ENCODE measurements around the gene NKX2-3. TPM values are rescaled to one million over a fixed set of nuclear protein-coding genes. Genes with fewer than 3 reads are reported as not detected.

Gene NKX2-3
- total and polyA plus RNA-seq, 9 of the 15 experiments (the other 6 are each of a cell fraction or from before 2014, with no cell fraction given), result not detected

GRCh38 chr10:99583687-99584086 lies 50.9 kb downstream of the NKX2-3 start:
- WGBS (ENCODE audit: insufficient coverage, low coverage, missing lambda C conversion rate), result 0% methylated on average over 3 of the region's 8 CpGs

More at GRCh38 chr10:99583687-99584086, 50.9 kb downstream of the NKX2-3 start:
- Histone ChIP-seq H3K9ac (ENCODE audit: insufficient read depth in 1 of 2, low read depth in 2 of 2, low read length in 2 of 2) (no peak overlapping the region), H3K27ac (ENCODE audit: extremely low read depth, low read depth, low read length) (no peak overlapping the region), H4K20me1 (replicated peaks; ENCODE audit: control insufficient read depth, insufficient read depth, low read length) (no peaks in the 10 kb centered on the region), H3K9me1 (ENCODE audit: control insufficient read depth, insufficient read depth, low read length) (no peaks in the 10 kb centered on the region), H3K36me3 (ENCODE audit: control insufficient read depth, insufficient read depth, low read length) (no peaks in the 10 kb centered on the region), H2AFZ (ENCODE audit: low read depth, low read length) (no peak overlapping the region), H3K79me2 (ENCODE audit: control insufficient read depth, insufficient read depth, low read length) (no peaks in the 10 kb centered on the region), H3K9me3 (replicated peaks; ENCODE audit: control insufficient read depth, insufficient read depth, low read depth, low read length) (no peaks in the 10 kb centered on the region), H3K4me3 (no peak overlapping the region), H3K4me2 (ENCODE audit: insufficient read depth, low read length) (no peak overlapping the region), H3K27me3 (ENCODE audit: control insufficient read depth in 2 of 2, insufficient read depth in 2 of 2, low read length in 2 of 2) (peaks cover 14 to 39% of the 10 kb centered on the region in 2 experiments; a peak in 4 of 5 replicates), H3K4me1 (replicated peaks in 1 of 2; ENCODE audit: control insufficient read depth in 2 of 2, insufficient read depth in 2 of 2, low read length in 2 of 2) (0 out of 5 replicates have a peak, but pooled peaks cover 0 to 2% of the 10 kb centered on the region in 2 experiments)
- intact Hi-C loops (cut with micrococcal nuclease) (no loop called here), in situ Hi-C loops (cut with MboI) (no loop called here)
- ATAC-seq, result no peak
- TF ChIP-seq SMAD3 (CRISPR knock-in tag; conservative IDR thresholded peaks at IDR 0.05), result no peak
- FAIRE-seq, result no peak
- ChIA-PET CTCF (ENCODE audit: low intra/inter-chr PET ratio) (no interaction called here), POLR2A (no interaction called here)
- BruUV-seq (replicated peaks), result no TSS peak
- DNase-seq (ENCODE audit: extremely low read depth in 1 of 4, low spot score in 3 of 4), result no peak

Other genes with a start within 250 kb of the NKX2-3 start
- gene CNNM1, start 203.6 kb upstream of the NKX2-3 start, total RNA-seq (2014; rRNA removed), result not detected in 2 replicates
- not detected in 2 replicates for gene CNNM1, start 203.6 kb upstream of the NKX2-3 start, total RNA-seq (2014; rRNA removed; fragmentation: Illumina TruSeq; extraction: Trizol)
- gene CNNM1, start 203.6 kb upstream of the NKX2-3 start, total RNA-seq (2015; rRNA removed; fragmentation: Illumina TruSeq; extraction: Trizol), result not detected in 2 replicates
- not detected in 2 replicates for gene CNNM1, start 203.6 kb upstream of the NKX2-3 start, total RNA-seq (2021)
- gene CNNM1, start 203.6 kb upstream of the NKX2-3 start, polyA plus RNA-seq (2011; rRNA removed), result not detected in 2 replicates
- not detected in 2 replicates for gene CNNM1, start 203.6 kb upstream of the NKX2-3 start, polyA plus RNA-seq (2014; fragmentation: Illumina TruSeq; extraction: Trizol)
- not detected for gene CNNM1, start 203.6 kb upstream of the NKX2-3 start, polyA plus RNA-seq (2014; fragmentation: Nextera tagmentation; extraction: Ambion mirVana)
- not detected in 2 replicates for gene CNNM1, start 203.6 kb upstream of the NKX2-3 start, polyA plus RNA-seq (2014; rRNA removed)
- gene GOT1, start 102.3 kb upstream of the NKX2-3 start, total RNA-seq (2014; rRNA removed), result 66.7 and 70.9 TPM in 2 replicates
- 75.4 and 75.8 TPM in 2 replicates for gene GOT1, start 102.3 kb upstream of the NKX2-3 start, total RNA-seq (2014; rRNA removed; fragmentation: Illumina TruSeq; extraction: Trizol)
- gene GOT1, start 102.3 kb upstream of the NKX2-3 start, total RNA-seq (2015; rRNA removed; fragmentation: Illumina TruSeq; extraction: Trizol), result 53.0 and 55.7 TPM in 2 replicates
- gene GOT1, start 102.3 kb upstream of the NKX2-3 start, total RNA-seq (2021), result 77.0 and 78.2 TPM in 2 replicates
- 63.1 and 69.4 TPM in 2 replicates for gene GOT1, start 102.3 kb upstream of the NKX2-3 start, polyA plus RNA-seq (2011; rRNA removed)
- gene GOT1, start 102.3 kb upstream of the NKX2-3 start, polyA plus RNA-seq (2014; fragmentation: Illumina TruSeq; extraction: Trizol), result 139 and 161 TPM in 2 replicates
- gene GOT1, start 102.3 kb upstream of the NKX2-3 start, polyA plus RNA-seq (2014; fragmentation: Nextera tagmentation; extraction: Ambion mirVana), result 100 to 1,000 TPM; 116 to 166 TPM
- gene GOT1, start 102.3 kb upstream of the NKX2-3 start, polyA plus RNA-seq (2014; rRNA removed), result 61.7 and 68.3 TPM in 2 replicates
- gene SLC25A28, start 87.5 kb downstream of the NKX2-3 start, total RNA-seq (2014; rRNA removed), result 6.2 and 12.7 TPM in 2 replicates
- 13.6 and 15.1 TPM in 2 replicates for gene SLC25A28, start 87.5 kb downstream of the NKX2-3 start, total RNA-seq (2014; rRNA removed; fragmentation: Illumina TruSeq; extraction: Trizol)
- gene SLC25A28, start 87.5 kb downstream of the NKX2-3 start, total RNA-seq (2015; rRNA removed; fragmentation: Illumina TruSeq; extraction: Trizol), result 15.3 and 18.8 TPM in 2 replicates
- 18.5 and 20.3 TPM in 2 replicates for gene SLC25A28, start 87.5 kb downstream of the NKX2-3 start, total RNA-seq (2021)
- 31.5 and 41.3 TPM in 2 replicates for gene SLC25A28, start 87.5 kb downstream of the NKX2-3 start, polyA plus RNA-seq (2011; rRNA removed)
- 25.9 and 32.3 TPM in 2 replicates for gene SLC25A28, start 87.5 kb downstream of the NKX2-3 start, polyA plus RNA-seq (2014; fragmentation: Illumina TruSeq; extraction: Trizol)
- gene SLC25A28, start 87.5 kb downstream of the NKX2-3 start, polyA plus RNA-seq (2014; fragmentation: Nextera tagmentation; extraction: Ambion mirVana), result 10 to 100 TPM in 1 of 2 experiments, 1 to 10 TPM in 1; 8.7 to 10.3 TPM
- 24.4 and 24.7 TPM in 2 replicates for gene SLC25A28, start 87.5 kb downstream of the NKX2-3 start, polyA plus RNA-seq (2014; rRNA removed)
- gene ENTPD7, start 126.6 kb downstream of the NKX2-3 start, total RNA-seq (2014; rRNA removed), result 8.5 TPM in 2 replicates
- 10.2 and 11.9 TPM in 2 replicates for gene ENTPD7, start 126.6 kb downstream of the NKX2-3 start, total RNA-seq (2014; rRNA removed; fragmentation: Illumina TruSeq; extraction: Trizol)
- 13.1 and 13.9 TPM in 2 replicates for gene ENTPD7, start 126.6 kb downstream of the NKX2-3 start, total RNA-seq (2015; rRNA removed; fragmentation: Illumina TruSeq; extraction: Trizol)
- gene ENTPD7, start 126.6 kb downstream of the NKX2-3 start, total RNA-seq (2021), result 10.6 TPM in 2 replicates
- 12.4 and 13.2 TPM in 2 replicates for gene ENTPD7, start 126.6 kb downstream of the NKX2-3 start, polyA plus RNA-seq (2011; rRNA removed)
- gene ENTPD7, start 126.6 kb downstream of the NKX2-3 start, polyA plus RNA-seq (2014; fragmentation: Illumina TruSeq; extraction: Trizol), result 7.7 and 7.9 TPM in 2 replicates
- gene ENTPD7, start 126.6 kb downstream of the NKX2-3 start, polyA plus RNA-seq (2014; fragmentation: Nextera tagmentation; extraction: Ambion mirVana), result 1 to 10 TPM; 1.4 to 2.0 TPM
- gene ENTPD7, start 126.6 kb downstream of the NKX2-3 start, polyA plus RNA-seq (2014; rRNA removed), result 4.5 TPM in 2 replicates
- gene COX15, start 199.2 kb downstream of the NKX2-3 start, total RNA-seq (2014; rRNA removed), result 18.2 and 20.0 TPM in 2 replicates
- gene COX15, start 199.2 kb downstream of the NKX2-3 start, total RNA-seq (2014; rRNA removed; fragmentation: Illumina TruSeq; extraction: Trizol), result 23.7 and 25.4 TPM in 2 replicates
- 18.1 and 19.1 TPM in 2 replicates for gene COX15, start 199.2 kb downstream of the NKX2-3 start, total RNA-seq (2015; rRNA removed; fragmentation: Illumina TruSeq; extraction: Trizol)
- 26.5 and 28.2 TPM in 2 replicates for gene COX15, start 199.2 kb downstream of the NKX2-3 start, total RNA-seq (2021)
- gene COX15, start 199.2 kb downstream of the NKX2-3 start, polyA plus RNA-seq (2011; rRNA removed), result 19.1 and 23.9 TPM in 2 replicates
- 24.4 and 25.7 TPM in 2 replicates for gene COX15, start 199.2 kb downstream of the NKX2-3 start, polyA plus RNA-seq (2014; fragmentation: Illumina TruSeq; extraction: Trizol)
- 10 to 100 TPM; 44.4 to 45.1 TPM for gene COX15, start 199.2 kb downstream of the NKX2-3 start, polyA plus RNA-seq (2014; fragmentation: Nextera tagmentation; extraction: Ambion mirVana)
- gene COX15, start 199.2 kb downstream of the NKX2-3 start, polyA plus RNA-seq (2014; rRNA removed), result 15.0 and 17.4 TPM in 2 replicates
- 16.7 and 23.4 TPM in 2 replicates for gene CUTC, start 199.3 kb downstream of the NKX2-3 start, total RNA-seq (2014; rRNA removed)
- 32.3 and 34.7 TPM in 2 replicates for gene CUTC, start 199.3 kb downstream of the NKX2-3 start, total RNA-seq (2014; rRNA removed; fragmentation: Illumina TruSeq; extraction: Trizol)
- 27.3 and 30.3 TPM in 2 replicates for gene CUTC, start 199.3 kb downstream of the NKX2-3 start, total RNA-seq (2015; rRNA removed; fragmentation: Illumina TruSeq; extraction: Trizol)
- gene CUTC, start 199.3 kb downstream of the NKX2-3 start, total RNA-seq (2021), result 18.6 and 21.6 TPM in 2 replicates
- gene CUTC, start 199.3 kb downstream of the NKX2-3 start, polyA plus RNA-seq (2011; rRNA removed), result 38.8 and 49.0 TPM in 2 replicates
- gene CUTC, start 199.3 kb downstream of the NKX2-3 start, polyA plus RNA-seq (2014; fragmentation: Illumina TruSeq; extraction: Trizol), result 30.1 and 34.7 TPM in 2 replicates
- 10 to 100 TPM; 47.5 to 69.3 TPM for gene CUTC, start 199.3 kb downstream of the NKX2-3 start, polyA plus RNA-seq (2014; fragmentation: Nextera tagmentation; extraction: Ambion mirVana)
- 35.4 and 36.0 TPM in 2 replicates for gene CUTC, start 199.3 kb downstream of the NKX2-3 start, polyA plus RNA-seq (2014; rRNA removed)
- 0.05 and 0.24 TPM in 2 replicates for gene ABCC2, start 249.7 kb downstream of the NKX2-3 start, total RNA-seq (2014; rRNA removed)
- gene ABCC2, start 249.7 kb downstream of the NKX2-3 start, total RNA-seq (2014; rRNA removed; fragmentation: Illumina TruSeq; extraction: Trizol), result 0.11 and 0.19 TPM in 2 replicates
- gene ABCC2, start 249.7 kb downstream of the NKX2-3 start, total RNA-seq (2015; rRNA removed; fragmentation: Illumina TruSeq; extraction: Trizol), result 0.11 and 0.18 TPM in 2 replicates
- 0.11 and 0.34 TPM in 2 replicates for gene ABCC2, start 249.7 kb downstream of the NKX2-3 start, total RNA-seq (2021)
- gene ABCC2, start 249.7 kb downstream of the NKX2-3 start, polyA plus RNA-seq (2011; rRNA removed), result 0.14 and 0.22 TPM in 2 replicates
- 0.09 and 0.17 TPM in 2 replicates for gene ABCC2, start 249.7 kb downstream of the NKX2-3 start, polyA plus RNA-seq (2014; fragmentation: Illumina TruSeq; extraction: Trizol)
- under 1 TPM in 1 of 2 experiments, not detected in 1; 0.03 TPM for gene ABCC2, start 249.7 kb downstream of the NKX2-3 start, polyA plus RNA-seq (2014; fragmentation: Nextera tagmentation; extraction: Ambion mirVana)
- gene ABCC2, start 249.7 kb downstream of the NKX2-3 start, polyA plus RNA-seq (2014; rRNA removed), result 0.04 TPM in 1 of 2 replicates, not detected in the other